ENCODE data around the gene PTEN. TPM values are rescaled to one million over a fixed set of nuclear protein-coding genes. Genes with fewer than 3 reads are reported as not detected.
"Not testable (repeated sequence)": the region's sequence is repeated elsewhere in the genome, so short reads cannot be mapped to it uniquely, and the experiment has no call there.

The PTEN gene
- total and polyA plus RNA-seq, 12 donors: 35.7 to 179 (median 89.8) TPM

DNA sequence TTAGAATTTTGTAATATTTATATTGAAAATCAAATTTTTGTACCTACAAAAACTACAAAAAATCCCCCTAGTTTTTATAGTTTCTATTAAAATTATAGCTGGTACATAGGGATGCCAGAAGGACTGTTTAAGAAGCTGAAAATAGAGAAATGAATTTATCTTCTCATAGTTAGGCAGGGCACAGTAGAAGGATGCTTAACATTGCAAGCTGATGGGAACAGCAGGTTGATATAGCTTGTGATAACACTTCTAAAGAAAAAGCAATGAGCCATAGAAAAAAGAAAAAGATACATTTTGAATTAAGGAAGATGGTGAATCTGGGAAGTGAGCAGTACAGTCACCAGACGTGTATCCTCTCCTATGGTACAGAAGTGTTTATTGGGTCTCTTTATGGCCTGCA, 32.0 kb downstream of the PTEN start:
- no peak overlapping the region for H3K4me3 ChIP-seq
- peaks cover 9 to 41% of the 10 kb centered on the region in 2 donors for H3K4me1 ChIP-seq (replicated peaks in 1 of 2)
- DNase-seq: no peak

DNA sequence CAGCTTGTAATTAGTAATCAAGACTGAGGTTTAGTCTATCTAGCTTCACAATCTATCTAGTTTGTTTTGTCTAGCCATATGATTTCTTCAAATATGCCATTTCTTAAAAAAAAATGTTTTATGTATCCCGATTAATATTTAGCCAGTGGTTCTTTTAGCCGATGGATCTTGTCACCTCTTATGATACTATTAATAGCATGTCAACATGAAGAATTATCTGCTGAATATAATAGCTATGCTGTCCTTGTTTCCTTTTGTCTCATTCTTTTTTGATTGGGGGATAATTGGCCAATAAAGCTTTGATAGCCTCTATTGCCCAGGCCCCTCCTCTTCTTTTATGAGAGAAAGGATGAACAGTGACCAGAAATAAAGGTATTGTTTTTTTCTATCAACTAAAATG, 32.8 kb downstream of the PTEN start:
- no peak for TF ChIP-seq POLR2A (IDR thresholded peaks at IDR 0.05)
- TF ChIP-seq, protein P1, sequence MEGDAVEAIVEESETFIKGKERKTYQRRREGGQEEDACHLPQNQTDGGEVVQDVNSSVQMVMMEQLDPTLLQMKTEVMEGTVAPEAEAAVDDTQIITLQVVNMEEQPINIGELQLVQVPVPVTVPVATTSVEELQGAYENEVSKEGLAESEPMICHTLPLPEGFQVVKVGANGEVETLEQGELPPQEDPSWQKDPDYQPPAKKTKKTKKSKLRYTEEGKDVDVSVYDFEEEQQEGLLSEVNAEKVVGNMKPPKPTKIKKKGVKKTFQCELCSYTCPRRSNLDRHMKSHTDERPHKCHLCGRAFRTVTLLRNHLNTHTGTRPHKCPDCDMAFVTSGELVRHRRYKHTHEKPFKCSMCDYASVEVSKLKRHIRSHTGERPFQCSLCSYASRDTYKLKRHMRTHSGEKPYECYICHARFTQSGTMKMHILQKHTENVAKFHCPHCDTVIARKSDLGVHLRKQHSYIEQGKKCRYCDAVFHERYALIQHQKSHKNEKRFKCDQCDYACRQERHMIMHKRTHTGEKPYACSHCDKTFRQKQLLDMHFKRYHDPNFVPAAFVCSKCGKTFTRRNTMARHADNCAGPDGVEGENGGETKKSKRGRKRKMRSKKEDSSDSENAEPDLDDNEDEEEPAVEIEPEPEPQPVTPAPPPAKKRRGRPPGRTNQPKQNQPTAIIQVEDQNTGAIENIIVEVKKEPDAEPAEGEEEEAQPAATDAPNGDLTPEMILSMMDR (IDR thresholded peaks at IDR 0.05): no peak
- no peaks in the 10 kb centered on the region for H3K27me3 ChIP-seq
- H3K27ac ChIP-seq: no peak overlapping the region
- peaks cover 9 to 41% of the 10 kb centered on the region in 2 donors for H3K4me1 ChIP-seq (replicated peaks in 1 of 2)
- no peak overlapping the region for H3K4me3 ChIP-seq
- no peaks in the 10 kb centered on the region for H3K36me3 ChIP-seq (replicated peaks in 1 of 2)
- no peaks in the 10 kb centered on the region for H3K9me3 ChIP-seq (replicated peaks in 1 of 3)
- intact Hi-C loops (cut with DNase I): no loop called here
- WGBS, 4 donors: 53 to 61% (median 55%) methylated on average over 2 of the region's 2 CpGs
- DNase-seq: no peak

More for the DNA sequence above, 32.0 kb downstream of the PTEN start:
- intact Hi-C loops (cut with DNase I): no loop called here
- TF ChIP-seq POLR2A (IDR thresholded peaks at IDR 0.05): no peak
- TF ChIP-seq, protein P1 (IDR thresholded peaks at IDR 0.05): no peak
- WGBS, 4 donors: 53 to 76% (median 62%) methylated on average over 1 of the region's 1 CpG
- Histone ChIP-seq H3K9me3 (replicated peaks in 1 of 3) (no peaks in the 10 kb centered on the region), H3K27me3 (no peaks in the 10 kb centered on the region), H3K27ac (peak overlapping the region in 1 of 5 donors; percentile 33), H3K36me3 (replicated peaks in 1 of 2) (no peaks in the 10 kb centered on the region)

DNA sequence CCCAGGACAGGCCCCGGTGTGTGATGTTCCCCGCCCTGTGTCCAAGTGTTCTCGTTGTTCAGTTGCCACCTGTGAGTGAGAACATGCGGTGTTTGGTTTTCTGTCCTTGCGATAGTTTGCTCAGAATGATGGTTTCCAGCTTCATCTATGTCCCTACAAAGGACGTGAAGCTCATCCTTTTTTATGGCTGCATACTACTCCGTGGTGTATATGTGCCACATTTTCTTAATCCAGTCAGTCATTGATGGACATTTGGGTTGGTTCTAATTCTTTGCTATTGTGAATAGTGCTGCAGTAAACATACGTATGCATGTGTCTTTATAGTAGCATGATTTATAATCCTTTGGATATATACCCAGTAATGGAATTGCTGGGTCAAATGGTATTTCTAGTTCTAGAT, 34.5 kb downstream of the PTEN start:
- H3K9me3 ChIP-seq (replicated peaks in 1 of 3); H3K27ac ChIP-seq; H3K27me3 ChIP-seq; DNase-seq; H3K36me3 ChIP-seq (replicated peaks in 1 of 2); intact Hi-C loops (cut with DNase I); H3K4me3 ChIP-seq: not testable (repeated sequence)
- H3K4me1 ChIP-seq (replicated peaks in 1 of 2): peaks cover 6 to 26% of the 10 kb centered on the region in 2 donors
- 96 to 100% (median 97%) methylated on average over 5 to 8 of the region's 8 CpGs for whole genome bisulfite sequencing, 4 donors

DNA sequence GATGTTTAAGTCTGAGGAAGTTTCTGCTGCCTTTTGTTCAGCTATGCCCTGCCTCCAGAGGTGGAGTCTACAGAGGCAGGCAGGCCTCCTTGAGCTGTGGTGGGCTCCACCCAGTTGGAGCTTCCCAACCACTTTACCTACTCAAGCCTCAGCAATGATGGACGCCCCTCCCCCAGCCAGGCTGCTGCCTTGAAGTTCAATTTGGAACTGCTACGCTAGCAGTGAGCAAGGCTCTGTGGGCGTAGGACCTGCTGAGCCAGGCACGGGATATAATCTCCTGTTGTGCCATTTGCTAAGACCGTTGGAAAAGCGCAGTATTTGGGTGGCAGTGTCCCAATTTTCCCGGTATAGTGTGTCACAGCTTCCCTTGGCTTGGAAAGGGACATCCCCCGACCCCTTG, 40.0 kb downstream of the PTEN start:
- peaks cover 0 to 33% of the 10 kb centered on the region in 2 donors for H3K4me1 ChIP-seq (replicated peaks in 1 of 2)
- 96 to 100% (median 99%) methylated on average over 5 to 8 of the region's 8 CpGs for WGBS, 4 donors
- H3K27me3 ChIP-seq; H3K27ac ChIP-seq; H3K9me3 ChIP-seq (replicated peaks in 1 of 3); intact Hi-C loops (cut with DNase I); H3K4me3 ChIP-seq; H3K36me3 ChIP-seq (replicated peaks in 1 of 2); DNase-seq: not testable (repeated sequence)

DNA sequence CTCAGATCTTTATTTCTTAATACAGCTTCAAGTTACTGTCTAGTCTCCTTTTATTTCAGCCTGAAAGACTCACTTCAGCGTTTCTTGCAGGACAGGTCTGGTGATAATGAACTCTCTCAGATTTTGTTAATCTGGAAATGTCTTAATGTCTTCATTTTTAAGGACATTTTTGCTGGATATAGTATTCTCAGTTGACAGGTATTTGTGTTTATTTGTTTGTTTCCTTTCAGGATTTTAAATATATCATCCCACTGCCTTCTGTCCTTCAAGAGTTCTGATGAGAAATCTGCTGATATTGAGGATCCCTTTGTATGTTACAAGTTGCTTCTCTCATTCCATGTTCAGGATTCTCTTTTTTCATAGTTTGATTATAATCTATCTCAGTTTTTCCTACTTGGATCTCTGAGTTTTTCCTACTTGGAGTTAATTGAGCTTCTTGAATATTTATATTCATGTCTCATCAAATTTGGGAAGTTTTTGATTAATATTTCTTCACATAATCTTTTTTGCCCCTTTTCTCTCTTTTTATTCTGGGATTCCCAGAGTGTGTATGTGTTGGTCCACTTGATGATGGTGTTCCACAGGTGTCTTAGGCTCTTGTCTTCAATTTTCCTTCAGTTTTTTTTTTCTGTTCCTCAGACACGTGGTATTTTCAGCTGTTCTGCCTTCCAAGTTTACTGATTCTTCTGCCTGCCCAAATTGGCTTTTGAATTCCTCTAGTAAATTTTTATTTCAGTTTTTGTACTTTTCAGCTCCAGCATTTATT, 49.9 kb downstream of the PTEN start:
- 93 to 98% (median 96%) methylated on average over 2 of the region's 2 CpGs for WGBS, 4 donors
- Histone ChIP-seq H3K27ac (no peak overlapping the region), H3K4me1 (replicated peaks in 1 of 2) (peaks cover 7 to 29% of the 10 kb centered on the region in 2 donors), H3K36me3 (replicated peaks in 1 of 2) (no peaks in the 10 kb centered on the region), H3K27me3 (no peaks in the 10 kb centered on the region), H3K4me3 (no peak overlapping the region), H3K9me3 (replicated peaks in 1 of 3) (peaks cover 0 to 23% (median 0%) of the 10 kb centered on the region in 3 donors)
- intact Hi-C loops (cut with DNase I): no loop called here
- no peak for DNase-seq
- TF ChIP-seq, protein P1 (IDR thresholded peaks at IDR 0.05): no peak
- TF ChIP-seq POLR2A (IDR thresholded peaks at IDR 0.05): no peak

Data from adrenal gland (tissue), 12 donors.